ENCODE results near the gene LTBP3. TPM values are rescaled to one million over a fixed set of nuclear protein-coding genes. Genes with fewer than 3 reads are reported as not detected.

LTBP3 gene
- total and polyA plus RNA-seq, 12 donors: 40.2 to 362 (median 221) TPM

DNA sequence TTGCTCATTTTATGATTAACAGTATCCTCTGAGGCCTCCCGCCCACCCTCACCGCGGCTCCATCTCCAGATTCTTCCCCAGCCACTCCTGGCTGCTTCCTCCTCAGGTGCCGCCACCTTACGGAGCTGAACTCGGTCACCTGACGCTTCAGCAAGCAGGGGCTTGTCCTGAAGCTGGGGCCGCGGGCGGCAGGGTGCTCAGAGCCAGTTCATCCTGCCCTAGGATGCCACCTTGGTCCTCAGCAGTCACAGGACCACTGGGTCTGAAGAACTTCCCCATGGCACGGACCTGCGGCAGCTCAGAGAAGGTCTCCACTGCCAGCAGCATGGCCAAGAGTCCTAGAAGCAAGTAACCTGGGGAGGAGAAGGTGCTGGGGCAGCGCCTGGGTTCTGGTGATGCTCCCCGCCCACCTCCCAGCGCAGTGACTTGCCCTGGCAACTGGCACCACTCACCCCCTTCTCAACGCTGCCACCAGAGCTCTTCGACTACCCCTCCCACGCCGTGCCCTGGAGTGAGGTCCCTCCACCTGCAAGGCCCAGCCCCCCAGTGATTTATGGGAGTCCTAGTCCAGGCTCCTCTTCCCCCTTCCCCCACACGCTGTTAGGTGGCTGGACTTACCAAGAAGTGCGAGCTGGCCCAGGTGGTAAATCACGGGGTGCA lies 34.8 kb upstream of the LTBP3 start:
- intact Hi-C loops (cut with DNase I): no loop called here
- Histone ChIP-seq H3K4me3 (no peak overlapping the region), H3K4me1 (replicated peaks in 1 of 2) (peaks cover 0 to 7% of the 10 kb centered on the region in 2 donors), H3K36me3 (replicated peaks in 1 of 2) (peaks cover 0 to 17% of the 10 kb centered on the region in 2 donors), H3K27ac (peak overlapping the region in 1 of 5 donors; percentile 58), H3K9me3 (replicated peaks in 1 of 3) (no peaks in the 10 kb centered on the region), H3K27me3 (no peaks in the 10 kb centered on the region)
- 85 to 88% (median 86%) methylated on average over 9 to 22 of the region's 22 CpGs for WGBS, 4 donors
- TF ChIP-seq, protein P1, sequence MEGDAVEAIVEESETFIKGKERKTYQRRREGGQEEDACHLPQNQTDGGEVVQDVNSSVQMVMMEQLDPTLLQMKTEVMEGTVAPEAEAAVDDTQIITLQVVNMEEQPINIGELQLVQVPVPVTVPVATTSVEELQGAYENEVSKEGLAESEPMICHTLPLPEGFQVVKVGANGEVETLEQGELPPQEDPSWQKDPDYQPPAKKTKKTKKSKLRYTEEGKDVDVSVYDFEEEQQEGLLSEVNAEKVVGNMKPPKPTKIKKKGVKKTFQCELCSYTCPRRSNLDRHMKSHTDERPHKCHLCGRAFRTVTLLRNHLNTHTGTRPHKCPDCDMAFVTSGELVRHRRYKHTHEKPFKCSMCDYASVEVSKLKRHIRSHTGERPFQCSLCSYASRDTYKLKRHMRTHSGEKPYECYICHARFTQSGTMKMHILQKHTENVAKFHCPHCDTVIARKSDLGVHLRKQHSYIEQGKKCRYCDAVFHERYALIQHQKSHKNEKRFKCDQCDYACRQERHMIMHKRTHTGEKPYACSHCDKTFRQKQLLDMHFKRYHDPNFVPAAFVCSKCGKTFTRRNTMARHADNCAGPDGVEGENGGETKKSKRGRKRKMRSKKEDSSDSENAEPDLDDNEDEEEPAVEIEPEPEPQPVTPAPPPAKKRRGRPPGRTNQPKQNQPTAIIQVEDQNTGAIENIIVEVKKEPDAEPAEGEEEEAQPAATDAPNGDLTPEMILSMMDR (IDR thresholded peaks at IDR 0.05): no peak
- no peak for TF ChIP-seq POLR2A (IDR thresholded peaks at IDR 0.05)
- DNase-seq: peak in 1 of 7 donors; percentile 28

DNA sequence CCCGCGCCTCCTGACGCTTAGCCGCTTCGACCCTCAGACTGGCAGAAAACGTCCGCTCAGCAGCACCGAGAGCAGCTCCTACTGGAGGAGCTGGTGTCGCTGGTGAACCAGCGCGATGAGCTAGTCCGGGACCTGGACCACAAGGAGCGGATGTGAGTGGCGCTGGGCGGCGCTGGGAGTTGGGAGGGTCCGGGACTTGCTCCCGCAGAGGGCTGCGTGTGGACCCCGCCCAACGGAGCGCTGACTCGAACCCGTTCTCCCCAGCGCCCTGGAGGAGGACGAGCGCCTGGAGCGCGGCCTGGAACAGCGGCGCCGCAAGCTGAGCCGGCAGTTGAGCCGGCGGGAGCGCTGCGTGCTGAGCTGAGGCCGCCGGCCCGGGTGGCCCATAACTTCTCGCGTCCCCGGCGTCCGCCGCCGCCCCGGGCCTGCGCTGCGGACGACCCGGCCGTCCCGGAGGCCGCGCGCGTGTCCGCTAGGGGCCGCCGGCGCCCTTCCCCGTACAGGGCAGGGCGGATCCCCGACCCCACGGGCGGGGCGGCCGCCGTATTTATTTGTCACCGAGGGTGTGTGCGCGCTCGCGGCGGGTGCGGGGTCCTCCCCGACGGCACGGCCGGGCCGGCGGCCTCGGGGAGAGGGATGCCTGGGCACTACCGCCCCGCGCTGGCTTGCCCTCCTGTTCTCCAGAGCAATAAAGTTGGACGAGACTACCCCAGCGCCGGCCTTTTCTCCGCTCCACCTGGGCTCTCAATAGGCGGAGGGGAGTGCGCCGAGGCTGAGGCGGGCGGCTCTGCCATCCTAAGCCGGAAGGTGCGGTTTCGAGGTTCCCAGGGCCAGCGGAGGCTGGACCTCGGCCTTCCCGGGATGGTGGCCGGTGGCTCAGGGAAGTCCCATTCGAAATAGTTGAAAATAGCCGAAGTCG lies 34.0 kb upstream of the LTBP3 start:
- WGBS, 4 donors: 74 to 90% (median 83%) methylated on average over 72 to 106 of the region's 106 CpGs
- no peak overlapping the region for H3K4me3 ChIP-seq
- DNase-seq: peak in 1 of 7 donors; percentile 48
- TF ChIP-seq, protein P1 (IDR thresholded peaks at IDR 0.05): no peak
- TF ChIP-seq POLR2A (IDR thresholded peaks at IDR 0.05): no peak
- intact Hi-C loops (cut with DNase I): no loop called here
- H3K36me3 ChIP-seq (replicated peaks in 1 of 2): peaks cover 0 to 11% of the 10 kb centered on the region in 2 donors
- peaks cover 0 to 14% of the 10 kb centered on the region in 2 donors for H3K4me1 ChIP-seq (replicated peaks in 1 of 2)
- H3K27ac ChIP-seq: peak overlapping the region in 1 of 5 donors; percentile 58
- no peaks in the 10 kb centered on the region for H3K27me3 ChIP-seq
- no peaks in the 10 kb centered on the region for H3K9me3 ChIP-seq (replicated peaks in 1 of 3)

DNA sequence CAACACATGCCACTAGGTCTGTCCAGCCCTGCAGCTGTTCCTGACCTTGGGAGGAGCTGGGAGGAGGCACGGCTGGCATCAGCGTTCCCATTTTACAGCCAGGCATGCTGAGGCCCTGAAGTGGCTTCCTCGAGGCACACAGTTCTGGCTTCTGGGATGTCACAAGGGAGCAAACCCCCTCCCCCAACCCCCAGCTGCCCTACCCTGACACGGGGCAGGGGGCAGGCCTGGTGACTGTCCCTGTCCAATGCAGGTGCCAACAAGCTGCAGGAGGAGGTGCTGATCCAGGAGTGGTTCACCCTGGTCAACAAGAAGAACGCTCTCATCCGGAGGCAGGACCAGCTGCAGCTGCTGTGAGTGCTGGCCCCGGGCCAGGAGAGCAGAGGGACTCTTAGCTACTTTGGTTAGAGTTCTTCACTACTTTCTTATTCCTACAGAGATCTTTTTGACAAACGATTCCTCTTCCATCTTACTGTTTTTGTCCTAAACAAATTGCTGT lies 32.1 kb upstream of the LTBP3 start:
- intact Hi-C loops (cut with DNase I): no loop called here
- 52 to 70% (median 56%) methylated on average over 4 to 8 of the region's 8 CpGs for WGBS, 4 donors

More for the DNA sequence above, 32.1 kb upstream of the LTBP3 start:
- no peak overlapping the region for H3K27ac ChIP-seq
- DNase-seq: no peak
- H3K27me3 ChIP-seq: no peaks in the 10 kb centered on the region
- H3K4me1 ChIP-seq (replicated peaks in 1 of 2): peaks cover 0 to 32% of the 10 kb centered on the region in 2 donors
- no peaks in the 10 kb centered on the region for H3K9me3 ChIP-seq (replicated peaks in 1 of 3)
- H3K36me3 ChIP-seq (replicated peaks in 1 of 2): peaks cover 0 to 11% of the 10 kb centered on the region in 2 donors
- no peak overlapping the region for H3K4me3 ChIP-seq
- TF ChIP-seq, protein P1 (IDR thresholded peaks at IDR 0.05): no peak
- TF ChIP-seq POLR2A (IDR thresholded peaks at IDR 0.05): no peak

All from adrenal gland (tissue), 12 donors.